HuH-7 (cell line): Measurements from ENCODE around the gene CTIF.

Source experiments
- DNase-seq: peaks from one replicate; pipeline ENCODE4 v3.0.0; 2011; ENCODE audit warnings: low spot score

The CTIF gene

GRCh38 chr18:48667276-48668254, 128.7 kb downstream of the CTIF start:
- DNase-seq: peak; percentile 35

- no peak for DNase-seq
Measured at GRCh38 chr18:48668466-48669179, 129.8 kb downstream of the CTIF start.

GRCh38 chr18:48669180-48669675, 130.4 kb downstream of the CTIF start:
- DNase-seq: no peak

DNA sequence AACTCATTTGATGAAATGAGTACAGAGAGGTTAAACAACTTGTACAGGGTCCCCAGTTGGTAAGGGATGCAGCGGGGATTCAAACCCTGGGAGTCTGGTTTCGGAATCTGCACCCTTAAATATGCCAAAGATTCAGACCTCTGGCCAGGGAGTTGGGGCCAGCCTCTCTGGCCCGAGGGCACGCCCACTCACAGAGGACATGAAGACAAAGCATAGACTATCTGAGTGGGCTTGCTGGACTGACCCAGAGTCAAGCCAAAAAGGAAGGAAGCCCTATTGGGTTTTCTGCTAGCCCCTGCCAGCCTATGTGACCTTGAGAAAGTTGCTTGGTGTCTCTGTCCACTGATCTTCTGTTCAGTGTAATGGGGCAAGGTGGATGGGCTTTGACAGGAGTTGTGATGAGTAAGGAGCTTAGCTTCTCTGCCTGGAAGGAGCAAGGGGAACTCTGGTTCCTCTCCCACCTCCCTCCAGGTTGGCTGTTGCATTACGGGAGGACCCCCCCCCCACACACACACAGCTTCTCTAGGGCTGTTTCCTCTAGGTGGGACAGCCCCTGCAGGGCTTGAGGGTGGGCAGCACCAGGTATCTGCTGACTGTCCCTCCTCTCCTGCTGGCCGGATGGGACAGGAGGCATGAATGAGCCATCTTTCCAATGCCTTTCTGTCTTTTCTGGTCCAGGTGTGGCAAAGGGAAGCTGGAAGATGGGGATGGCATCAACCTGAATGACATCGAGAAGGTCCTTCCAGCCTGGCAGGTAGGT, 131.3 kb downstream of the CTIF start:
- no peak for DNase-seq

DNA sequence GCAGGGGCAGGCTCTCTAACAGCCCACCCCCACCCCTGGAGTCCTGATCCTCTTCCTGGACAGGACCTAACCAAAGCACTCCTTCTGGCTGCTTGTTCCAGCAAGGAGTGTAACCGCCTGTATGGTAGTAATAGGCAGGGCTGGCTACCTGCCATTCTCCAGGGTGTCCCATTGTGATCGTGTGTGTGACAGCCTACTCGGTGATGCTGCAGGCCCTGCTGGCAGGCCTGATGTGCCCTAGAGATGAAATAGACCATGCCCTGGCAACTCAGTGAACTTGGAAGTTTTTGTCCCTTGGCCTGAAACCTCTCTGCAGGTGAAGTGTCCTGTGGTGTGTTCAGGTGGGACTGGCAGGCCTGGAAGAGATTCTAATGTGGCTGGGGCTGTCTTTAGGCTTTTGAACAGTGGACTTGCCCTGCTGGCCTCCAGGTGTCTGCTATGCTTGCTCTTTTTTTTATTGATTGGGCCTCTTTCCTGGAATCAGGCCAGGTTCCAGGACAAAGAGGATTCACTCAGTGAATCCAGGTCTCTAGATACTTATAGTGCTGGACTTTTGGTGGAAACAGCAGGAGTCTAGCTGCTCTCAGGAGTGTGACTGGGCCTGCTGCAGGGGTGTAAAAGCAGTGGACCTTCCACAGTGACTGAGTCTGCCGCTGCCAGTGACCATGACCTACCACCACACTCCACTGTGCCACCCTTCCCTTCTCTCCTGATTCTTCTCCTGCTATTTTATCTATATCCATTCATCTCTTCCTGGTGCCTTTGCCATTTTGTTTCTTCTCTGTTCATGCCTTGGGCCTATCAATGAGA, 132.1 kb downstream of the CTIF start:
- DNase-seq: no peak

DNA sequence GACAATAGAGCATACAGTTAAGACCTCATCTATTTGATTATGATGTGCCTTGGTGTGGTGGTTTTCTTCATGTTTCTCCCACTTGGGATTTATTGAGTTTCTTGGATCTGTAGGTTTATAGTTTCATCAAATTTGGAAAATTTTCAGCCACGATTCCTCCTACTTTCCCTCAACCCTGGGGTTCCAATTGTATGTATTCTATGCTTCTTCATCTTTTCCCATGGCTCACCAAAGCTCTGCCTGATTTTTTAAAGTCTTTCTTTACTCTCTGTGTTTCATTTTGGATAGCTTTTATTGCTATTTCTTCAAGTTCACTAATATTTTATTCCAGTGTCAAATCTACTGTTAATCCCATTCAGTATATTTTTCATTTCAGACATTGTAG, 132.7 kb downstream of the CTIF start:
- no peak for DNase-seq

DNA sequence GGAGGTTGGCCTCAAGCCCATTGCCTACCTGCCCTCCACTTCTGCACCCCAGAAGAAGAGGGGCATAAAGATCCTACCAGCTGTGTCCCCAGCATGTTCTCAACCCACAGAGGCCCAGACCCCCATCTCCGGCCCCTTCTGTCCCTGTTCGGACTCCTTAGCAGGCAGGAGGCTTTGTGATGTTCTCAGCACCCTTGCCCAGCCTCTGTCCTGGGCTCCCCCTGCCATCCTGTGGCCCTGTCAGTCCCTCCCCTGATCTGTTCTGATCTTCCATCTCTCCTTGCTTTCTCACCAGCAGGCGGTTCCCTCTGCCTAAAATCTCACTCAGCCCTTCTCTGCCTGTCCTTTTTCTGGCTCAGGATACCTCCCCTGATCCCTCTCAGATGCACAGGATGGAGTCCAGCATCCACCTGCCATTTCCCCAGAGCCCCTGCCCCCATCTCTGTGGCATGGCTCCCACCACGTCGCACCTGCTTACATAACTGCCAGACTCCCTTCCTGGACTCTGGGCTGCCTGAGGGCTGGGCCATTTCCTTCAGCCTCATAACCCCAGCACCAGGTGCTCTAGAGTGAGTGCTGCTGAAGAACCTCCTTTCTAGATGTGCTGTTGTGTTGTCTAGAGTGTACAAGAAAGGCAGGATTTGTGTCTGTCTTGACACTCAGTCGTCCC, 134.0 kb downstream of the CTIF start:
- DNase-seq: no peak

DNA sequence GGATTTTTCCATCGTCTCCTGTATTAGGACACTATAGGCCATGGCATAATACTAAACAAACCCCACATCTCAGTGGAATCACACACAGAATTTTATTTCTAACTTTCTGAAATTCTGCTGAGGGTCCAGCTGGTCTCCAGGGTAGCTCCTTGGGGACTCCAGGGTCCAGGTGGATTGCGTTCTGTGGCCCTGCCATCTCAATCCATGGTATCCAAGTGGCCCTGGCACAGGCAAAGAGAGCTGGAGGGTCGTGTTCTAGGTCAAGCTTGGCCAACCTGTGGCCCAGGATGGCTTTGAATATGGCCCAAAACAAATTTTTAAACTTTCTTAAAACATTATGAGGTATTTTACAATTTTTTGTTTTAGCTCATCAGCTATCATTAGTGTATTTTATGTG, 134.6 kb downstream of the CTIF start:
- DNase-seq: no peak

- no peak for DNase-seq
Measured at GRCh38 chr18:48673853-48674721, 135.3 kb downstream of the CTIF start.

- DNase-seq: no peak
Measured at GRCh38 chr18:48674758-48675351, 136.0 kb downstream of the CTIF start.

DNA sequence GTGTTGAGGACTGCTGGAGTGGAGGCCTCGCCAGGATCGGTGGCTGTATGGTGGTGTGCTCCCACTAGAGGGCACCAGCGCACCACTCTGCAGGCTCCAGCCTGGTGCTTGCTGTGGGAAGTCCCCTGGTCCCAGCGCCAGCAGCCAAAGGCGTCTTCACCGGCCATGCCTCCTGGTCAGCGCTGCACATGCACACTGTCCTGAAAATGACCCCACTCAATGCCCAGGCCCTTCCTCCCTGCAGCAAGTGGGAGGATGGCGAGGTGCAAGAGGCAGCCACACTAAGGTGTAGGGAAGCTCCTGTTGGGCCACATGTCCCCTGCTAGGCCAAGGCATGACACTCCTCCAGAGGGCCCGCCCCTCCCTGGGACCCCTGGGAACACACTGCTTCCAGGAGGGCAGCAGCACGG, 136.5 kb downstream of the CTIF start:
- DNase-seq: peak; percentile 80

DNA sequence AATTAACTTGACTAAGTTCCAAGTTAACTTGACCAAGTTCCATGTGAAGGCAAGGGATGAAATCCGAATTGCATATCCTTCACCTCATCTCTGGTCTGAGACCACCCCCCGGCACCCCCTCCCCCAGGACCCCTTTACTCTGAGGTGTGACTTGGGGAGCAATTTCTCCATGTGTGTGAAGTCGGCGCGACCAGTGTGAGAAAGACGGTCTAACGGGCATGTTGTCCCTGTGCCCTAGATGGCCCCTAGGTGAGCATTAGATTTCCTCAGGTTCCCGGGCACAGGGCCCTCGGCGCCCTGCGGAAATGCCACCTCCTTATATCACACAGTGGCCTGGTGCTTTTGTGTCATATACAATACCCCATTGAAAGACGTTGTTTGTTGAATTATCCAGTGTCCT, 137.1 kb downstream of the CTIF start:
- DNase-seq: no peak

- no peak for DNase-seq
Measured at GRCh38 chr18:48676346-48676745, 137.5 kb downstream of the CTIF start.

DNA sequence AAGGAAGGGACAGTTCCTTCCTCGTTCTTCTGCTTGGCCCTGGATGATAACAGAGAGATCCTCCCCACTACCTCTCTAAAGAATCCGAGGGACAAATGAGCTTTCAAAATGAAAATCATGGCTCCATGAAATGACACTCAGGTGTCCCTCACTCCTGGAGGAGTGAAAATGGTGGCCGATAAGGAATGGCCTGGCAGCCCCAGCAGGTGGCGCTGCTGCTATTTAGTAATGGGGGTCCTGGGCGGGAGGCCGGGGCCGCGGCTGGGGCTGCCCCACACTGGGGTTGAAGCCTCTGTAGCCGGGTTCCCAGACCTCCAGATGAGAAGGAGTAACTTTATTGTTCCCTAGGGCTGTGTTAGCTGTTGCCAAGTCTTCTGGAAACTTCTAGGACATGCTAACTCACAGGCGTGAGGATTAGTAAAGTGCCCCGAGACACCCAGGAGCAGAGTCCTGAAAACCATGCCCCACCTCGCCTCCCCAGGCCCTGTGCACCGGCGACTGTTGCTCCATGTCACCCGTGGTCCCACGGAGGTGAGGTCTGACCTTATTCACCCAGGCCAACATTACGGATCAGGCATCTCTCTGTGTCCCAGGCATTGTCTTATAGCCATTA, 138.0 kb downstream of the CTIF start:
- DNase-seq: peak; percentile 68

DNA sequence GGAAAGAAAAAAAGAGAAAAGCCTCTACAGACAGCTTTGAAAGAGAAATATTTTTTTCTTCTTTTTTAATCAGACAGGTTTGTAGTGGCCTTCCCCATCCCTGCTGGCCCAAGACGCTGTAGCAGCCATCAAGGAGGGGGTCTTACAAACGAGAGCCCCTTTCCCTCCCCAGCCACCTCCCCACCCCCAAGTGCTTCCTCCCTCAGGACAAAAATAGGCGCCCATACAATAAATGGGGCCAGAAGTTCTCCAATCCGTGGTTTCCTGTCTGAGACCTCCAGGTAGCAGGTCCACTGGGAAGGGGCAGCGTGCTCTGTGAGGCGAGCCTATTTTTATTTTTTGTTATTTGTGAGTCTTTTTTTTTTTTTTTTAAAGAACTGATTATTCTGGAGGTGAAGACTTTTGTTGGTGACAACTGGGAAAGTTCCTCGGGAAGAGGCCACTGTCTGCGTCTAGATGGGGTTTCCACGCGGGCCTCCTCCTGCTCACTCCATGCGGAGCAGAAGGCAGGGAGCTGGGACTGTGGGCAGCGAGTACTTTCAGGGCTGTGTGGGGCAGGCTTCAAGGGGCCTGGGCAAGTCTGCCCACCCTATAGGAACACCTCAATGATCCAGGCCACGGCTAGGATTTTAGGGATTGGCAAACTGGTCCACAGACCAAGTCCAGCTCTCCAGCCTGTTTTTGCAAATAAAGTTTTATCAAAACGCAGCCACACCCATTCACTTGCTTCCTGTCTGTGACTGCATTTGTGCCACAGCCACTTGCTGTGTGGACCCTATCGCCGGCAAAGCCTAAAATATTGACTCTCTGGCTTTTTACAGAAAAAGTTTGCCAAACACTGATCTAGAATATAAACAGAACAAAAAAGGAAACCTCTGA, 139.6 kb downstream of the CTIF start:
- DNase-seq: no peak

GRCh38 chr18:48679236-48679635, 140.4 kb downstream of the CTIF start:
- DNase-seq: no peak

GRCh38 chr18:48680339-48681250, 141.8 kb downstream of the CTIF start:
- DNase-seq: no peak
